B cell (primary cell): ENCODE measurements around the gene ACYP1. TPM values are rescaled to one million over a fixed set of nuclear protein-coding genes. Genes with fewer than 3 reads are reported as not detected.
A peak's percentile ranks its signal among the peaks of the same experiment; 100 is the strongest.

ENCODE experiments used
- ATAC-seq: fragments of 200-7000 bp; cut with Tn5 transposase; one replicate; pipeline ENCODE4 v1.10.0; 2021; ENCODE audit warnings: low read depth, mild to moderate bottlenecking, moderate number of reproducible peaks, moderate library complexity
- CTCF ChIA-PET: fragments of 350-600 bp; sonication (Branson Sonifier 250); formaldehyde crosslinking; loops from one replicate; lab custom pipeline; 2021; ENCODE audit warnings: antibody characterized with exemption, inconsistent platforms; lab: Charles Lee
- POLR2A ChIA-PET: fragments of 350-600 bp; sonication (Branson Sonifier 250); formaldehyde crosslinking; loops from one replicate; lab custom pipeline; 2021; ENCODE audit warnings: antibody characterized with exemption; lab: Charles Lee
- DNase-seq: peaks from one replicate; pipeline ENCODE4 v3.0.0; 2013
- H2AFZ ChIP-seq: 2 replicates; pipeline ENCODE4 v1.6.1; 2012; ENCODE audit warnings: mild to moderate bottlenecking, low read depth, low read length; ENCODE audit not compliant: insufficient read depth, poor library complexity, severe bottlenecking
- H3K27ac ChIP-seq, 2 donors: 1 replicate in 1 of 2; 2 replicates in 1 of 2; pipeline ENCODE4 v1.5.1; 2012 to 2013; ENCODE audit warnings: low read length in 2 of 2, mild to moderate bottlenecking in 2 of 2, moderate library complexity in 1 of 2
- H3K27me3 ChIP-seq, 4 experiments: fragments of 200-600 bp in 1 of 4; sonication (generic) in 1 of 4; replicated peaks in 1 of 4; 1 replicate in 2 of 4; 2 replicates in 2 of 4; pipeline versions ENCODE4 v1.6.1 to v1.7.0; 2013 to 2016; ENCODE audit warnings: low read length in 3 of 4, mild to moderate bottlenecking in 2 of 4, mixed read lengths in 1 of 4, moderate library complexity in 1 of 4; ENCODE audit not compliant: insufficient read depth in 4 of 4, control insufficient read depth in 3 of 4; ENCODE audit errors: control extremely low read depth in 1 of 4
- H3K36me3 ChIP-seq, 2 experiments: replicated peaks in 1 of 2; 1 replicate in 1 of 2; 2 replicates in 1 of 2; pipeline versions ENCODE4 v1.6.1 to v1.7.1; 2013; ENCODE audit warnings: low read length in 1 of 2; ENCODE audit not compliant: insufficient read depth in 2 of 2, control insufficient read depth in 1 of 2; ENCODE audit errors: control extremely low read depth in 1 of 2, extremely low read depth in 1 of 2
- H3K4me1 ChIP-seq, 2 donors: fragments of 200-600 bp in 1 of 2; sonication (generic) in 1 of 2; 1 replicate in 1 of 2; 2 replicates in 1 of 2; pipeline versions ENCODE4 v1.5.1 to v1.6.1; 2013 to 2017; ENCODE audit warnings: low read length in 2 of 2; ENCODE audit not compliant: control insufficient read depth in 2 of 2, insufficient read depth in 2 of 2
- H3K4me2 ChIP-seq: replicated peaks from 2 replicates; pipeline ENCODE3; 2012; ENCODE audit warnings: mild to moderate bottlenecking, low read depth, low read length; ENCODE audit not compliant: poor library complexity, severe bottlenecking
- H3K4me3 ChIP-seq, 5 experiments: fragments of 200-600 bp in 1 of 5; sonication (generic) in 1 of 5; 1 replicate in 3 of 5; 2 replicates in 2 of 5; pipeline versions ENCODE4 v1.5.1 to v1.7.0; 2011 to 2016; ENCODE audit warnings: low read length in 4 of 5, mild to moderate bottlenecking in 4 of 5, low read depth in 2 of 5, control low read depth in 1 of 5, moderate library complexity in 1 of 5; ENCODE audit not compliant: insufficient read depth in 1 of 5; ENCODE audit errors: control extremely low read depth in 1 of 5, extremely low read depth in 1 of 5
- H3K79me2 ChIP-seq: fragments of 200-600 bp; sonication (generic); one replicate; pipeline ENCODE4 v1.6.0; 2016; ENCODE audit warnings: low read length; ENCODE audit not compliant: control insufficient read depth, insufficient read depth
- H3K9ac ChIP-seq: fragments of 200-600 bp; sonication (generic); 2 replicates; pipeline ENCODE4 v1.6.1; 2017; ENCODE audit warnings: mild to moderate bottlenecking, low read length, moderate library complexity
- H3K9me3 ChIP-seq, 3 donors: one replicate each; pipeline versions ENCODE4 v1.6.1 to v1.7.1; 2013; ENCODE audit warnings: low read length in 2 of 3; ENCODE audit not compliant: control insufficient read depth in 2 of 3, insufficient read depth in 1 of 3; ENCODE audit errors: control extremely low read depth in 1 of 3
- H4K20me1 ChIP-seq: 2 replicates; pipeline ENCODE4 v1.6.0; 2012; ENCODE audit warnings: mild to moderate bottlenecking, low read length; ENCODE audit not compliant: insufficient read depth, control insufficient read depth, poor library complexity, severe bottlenecking
- H3K27ac Mint-ChIP-seq: one replicate; pipeline ENCODE4 v1.8.0; 2021; ENCODE audit warnings: mixed read lengths
- H3K27me3 Mint-ChIP-seq: one replicate; pipeline ENCODE4 v1.8.0; 2021; ENCODE audit warnings: mixed read lengths
- H3K4me1 Mint-ChIP-seq: one replicate; pipeline ENCODE4 v1.8.0; 2021; ENCODE audit warnings: mixed read lengths
- H3K4me3 Mint-ChIP-seq: one replicate; pipeline ENCODE4 v1.8.0; 2021; ENCODE audit warnings: mixed read lengths
- H3K9me3 Mint-ChIP-seq: one replicate; pipeline ENCODE4 v1.8.0; 2022; ENCODE audit warnings: mixed read lengths; ENCODE audit not compliant: insufficient read depth
- EZH2 ChIP-seq: IDR thresholded peaks from 2 replicates; pipeline ENCODE4 v1.6.1; 2012; ENCODE audit warnings: borderline replicate concordance, low read depth, mild to moderate bottlenecking, moderate library complexity, low read length; ENCODE audit not compliant: insufficient read depth, poor library complexity, severe bottlenecking
- WGBS: methylation state at CpG from one replicate; pipeline ENCODE4 v1.1.5; 2013; ENCODE audit warnings: missing lambda C conversion rate; ENCODE audit not compliant: insufficient coverage; 5-methylcytosine and 5-hydroxymethylcytosine counted together
- intact Hi-C: fragments of 100-400 bp; cut with micrococcal nuclease; formaldehyde crosslinking; loops from one replicate; pipeline ENCODE4 v1.10.0; 2022
- polyA plus RNA-seq: library from polyadenylated mRNA; depleted of rRNA; stranded (reverse); fragments of >200 nt; gene quantifications from 2 replicates; pipeline ENCODE4 v1.2.3, GENCODE V29; 2012
- total RNA-seq, 2 donors: library from RNA; stranded (reverse); fragments of 120-200 nt in 1 of 2; gene quantifications; 1 replicate in 1 of 2; 2 replicates in 1 of 2; pipeline versions ENCODE4 v1.2.3 to v1.2.4, GENCODE V29; 2013 to 2022
- TF ChIP-seq, protein P1 (sequence below): fragments of 200-600 bp; IDR thresholded peaks from one replicate; pipeline ENCODE4 v1.8.0; 2022; ENCODE audit warnings: antibody characterized with exemption, mild to moderate bottlenecking

Gene ACYP1
- total and polyA plus RNA-seq, 2 donors (not counting 1 experiment from before 2014, with no cell fraction given), result 38.3 to 46.7 TPM

DNA sequence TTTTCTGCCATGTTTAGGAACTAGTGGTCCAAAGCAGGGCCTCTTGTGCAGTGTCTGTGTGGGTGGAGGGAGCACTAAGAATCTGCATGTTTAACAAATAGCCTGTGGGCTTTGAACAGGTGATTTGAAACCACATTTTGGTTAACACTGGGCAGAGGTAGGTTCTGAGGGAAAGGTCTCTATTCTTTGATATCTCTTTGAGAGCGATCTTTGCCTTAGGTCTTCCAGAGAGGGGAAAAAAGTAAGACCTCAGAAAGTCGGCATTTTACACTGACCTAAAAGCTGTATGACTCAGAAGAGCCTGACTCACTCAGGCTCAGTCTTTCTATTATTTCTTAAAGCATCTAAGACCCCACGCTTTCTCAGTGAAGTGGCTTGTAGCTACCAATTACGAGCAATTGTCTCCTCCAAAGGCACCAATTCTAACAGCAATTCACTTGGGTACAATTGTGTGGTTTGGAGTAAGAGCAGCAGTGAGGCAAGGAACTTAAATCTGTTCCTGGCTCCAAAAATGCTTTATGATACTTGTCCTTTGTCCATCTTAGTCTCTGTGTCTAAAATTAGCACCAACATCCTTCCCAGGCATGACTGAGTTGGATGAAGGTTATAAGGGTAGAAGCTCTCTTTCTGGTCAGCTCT lies 52.3 kb downstream of the ACYP1 start:
- ATAC-seq (no peak), DNase-seq (no peak)
- Histone ChIP-seq H3K36me3 (peaks cover 1 to 64% of the 10 kb centered on the region in 2 experiments), H3K4me1 (no peaks in the 10 kb centered on the region), H3K9me3 (no peaks in the 10 kb centered on the region), H3K9ac (no peak overlapping the region), H2AFZ (no peak overlapping the region), H3K27ac (no peak overlapping the region), H3K4me2 (no peak overlapping the region), H3K79me2 (no peaks in the 10 kb centered on the region), H3K27me3 (no peaks in the 10 kb centered on the region), H4K20me1 (no peaks in the 10 kb centered on the region), H3K4me3 (no peak overlapping the region)
- no peak overlapping the region for H3K4me3 Mint-ChIP-seq
- no peaks in the 10 kb centered on the region for H3K9me3 Mint-ChIP-seq
- no peaks in the 10 kb centered on the region for H3K4me1 Mint-ChIP-seq
- H3K27ac Mint-ChIP-seq, result peak overlapping the region; percentile 26
- POLR2A ChIA-PET, result interaction anchor here (0.6 kb wide), 1 partner anchor 1800 kb away, joined by 3 read pairs; no protein-coding TSS in a partner anchor
- no peak for TF ChIP-seq EZH2
- TF ChIP-seq, protein P1, sequence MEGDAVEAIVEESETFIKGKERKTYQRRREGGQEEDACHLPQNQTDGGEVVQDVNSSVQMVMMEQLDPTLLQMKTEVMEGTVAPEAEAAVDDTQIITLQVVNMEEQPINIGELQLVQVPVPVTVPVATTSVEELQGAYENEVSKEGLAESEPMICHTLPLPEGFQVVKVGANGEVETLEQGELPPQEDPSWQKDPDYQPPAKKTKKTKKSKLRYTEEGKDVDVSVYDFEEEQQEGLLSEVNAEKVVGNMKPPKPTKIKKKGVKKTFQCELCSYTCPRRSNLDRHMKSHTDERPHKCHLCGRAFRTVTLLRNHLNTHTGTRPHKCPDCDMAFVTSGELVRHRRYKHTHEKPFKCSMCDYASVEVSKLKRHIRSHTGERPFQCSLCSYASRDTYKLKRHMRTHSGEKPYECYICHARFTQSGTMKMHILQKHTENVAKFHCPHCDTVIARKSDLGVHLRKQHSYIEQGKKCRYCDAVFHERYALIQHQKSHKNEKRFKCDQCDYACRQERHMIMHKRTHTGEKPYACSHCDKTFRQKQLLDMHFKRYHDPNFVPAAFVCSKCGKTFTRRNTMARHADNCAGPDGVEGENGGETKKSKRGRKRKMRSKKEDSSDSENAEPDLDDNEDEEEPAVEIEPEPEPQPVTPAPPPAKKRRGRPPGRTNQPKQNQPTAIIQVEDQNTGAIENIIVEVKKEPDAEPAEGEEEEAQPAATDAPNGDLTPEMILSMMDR, result no peak
- H3K27me3 Mint-ChIP-seq, result no peaks in the 10 kb centered on the region
- CTCF ChIA-PET, result no interaction called here
- 100% methylated on average over 1 of the region's 4 CpGs for WGBS
- intact Hi-C loops, result no loop called here

DNA sequence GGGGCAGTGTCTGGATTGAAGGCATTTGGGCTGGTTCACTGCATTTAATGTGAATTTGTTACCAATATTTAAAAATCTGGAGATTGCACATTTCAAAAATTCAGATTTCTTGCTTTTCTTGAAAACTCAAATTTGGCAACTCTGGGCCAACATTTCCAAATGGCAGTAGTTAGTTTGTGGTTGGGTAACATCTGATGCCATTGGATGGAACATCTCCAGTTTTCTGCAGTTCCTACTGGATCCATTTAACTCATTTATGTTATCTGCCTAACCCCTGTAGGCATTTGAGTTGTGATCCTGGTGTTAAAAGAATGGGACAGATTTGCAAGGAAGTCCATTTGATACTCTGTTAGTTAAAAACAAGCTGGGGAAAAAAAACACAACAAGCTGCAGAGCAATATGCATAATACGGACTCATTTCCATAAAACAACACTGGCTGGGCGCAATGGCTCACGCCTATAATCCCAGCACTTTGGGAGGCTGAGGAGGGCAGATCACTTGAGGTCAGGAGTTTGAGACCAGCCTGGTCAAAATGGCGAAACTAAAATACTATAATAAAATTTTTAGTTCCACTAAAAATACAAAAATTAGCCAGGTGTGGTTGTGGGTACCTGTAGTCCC lies 53.2 kb downstream of the ACYP1 start:
- Histone ChIP-seq H3K4me3 (no peak overlapping the region), H3K36me3 (peaks cover 3 to 66% of the 10 kb centered on the region in 2 experiments), H3K27me3 (no peaks in the 10 kb centered on the region), H3K27ac (no peak overlapping the region), H3K9ac (no peak overlapping the region), H3K4me2 (no peak overlapping the region), H3K4me1 (no peaks in the 10 kb centered on the region), H4K20me1 (no peaks in the 10 kb centered on the region), H3K9me3 (no peaks in the 10 kb centered on the region), H3K79me2 (no peaks in the 10 kb centered on the region), H2AFZ (no peak overlapping the region)
- intact Hi-C loops, result no loop called here
- ChIA-PET CTCF (no interaction called here), POLR2A (no interaction called here)
- Mint-ChIP-seq H3K27ac (no peak overlapping the region), H3K4me3 (no peak overlapping the region), H3K4me1 (peaks cover 1% of the 10 kb centered on the region), H3K27me3 (no peaks in the 10 kb centered on the region), H3K9me3 (no peaks in the 10 kb centered on the region)
- TF ChIP-seq, protein P1, result no peak
- no peak for TF ChIP-seq EZH2
- no CpG with 5 or more reads among the region's 4 CpGs for WGBS
- DNase-seq (no peak), ATAC-seq (no peak)
